GM18526 (cell line): ENCODE data around the gene WNT5B.

ENCODE experiments used
- POLR2A ChIP-seq: IDR thresholded peaks from 3 replicates; pipeline ENCODE4 v1.6.1; 2011; ENCODE audit not compliant: insufficient read length; ENCODE audit errors: extremely low read depth

The WNT5B gene

DNA sequence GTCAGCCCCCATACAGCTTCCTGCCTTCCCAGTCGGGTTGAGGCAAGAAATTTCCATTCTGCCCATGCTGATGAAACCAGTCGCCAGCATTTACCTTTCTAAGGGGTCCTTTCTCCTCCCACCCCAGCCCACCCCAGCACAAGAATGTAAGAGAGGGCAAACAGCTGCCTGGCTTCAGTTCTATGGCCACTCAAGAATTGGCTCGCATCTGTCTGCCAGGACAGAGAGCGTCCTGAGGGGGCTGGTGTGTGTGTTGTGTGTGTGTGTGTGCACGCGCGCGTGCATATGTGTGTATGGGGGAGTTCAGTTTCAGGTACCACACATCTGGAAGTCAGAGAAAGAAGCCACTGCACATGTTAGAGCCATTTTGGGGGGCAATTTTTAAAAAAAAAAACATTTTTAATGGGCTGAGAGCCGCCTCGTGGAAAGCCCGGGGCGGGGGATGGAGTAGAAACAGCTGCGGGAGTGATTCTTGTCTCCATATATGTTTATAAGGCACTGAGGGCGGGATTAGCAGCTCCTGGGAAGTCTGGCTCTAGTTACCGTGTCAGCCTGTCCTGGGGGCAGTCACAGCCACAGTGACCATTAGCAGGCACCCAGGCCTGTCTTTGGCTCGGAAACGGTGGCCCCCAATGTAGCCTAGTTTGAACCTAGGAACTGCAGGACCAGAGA lies at the start of gene WNT5B:
TSS of gene WNT5B (plus strand) at position 566 of the 672 bp plus-strand sequence. CDS start 2,124 bp downstream, outside the sequence.
- TF ChIP-seq POLR2A = no peak

- no peak for TF ChIP-seq POLR2A
Measured at GRCh38 chr12:1579651-1580435, 49.2 kb upstream of the WNT5B start.

DNA sequence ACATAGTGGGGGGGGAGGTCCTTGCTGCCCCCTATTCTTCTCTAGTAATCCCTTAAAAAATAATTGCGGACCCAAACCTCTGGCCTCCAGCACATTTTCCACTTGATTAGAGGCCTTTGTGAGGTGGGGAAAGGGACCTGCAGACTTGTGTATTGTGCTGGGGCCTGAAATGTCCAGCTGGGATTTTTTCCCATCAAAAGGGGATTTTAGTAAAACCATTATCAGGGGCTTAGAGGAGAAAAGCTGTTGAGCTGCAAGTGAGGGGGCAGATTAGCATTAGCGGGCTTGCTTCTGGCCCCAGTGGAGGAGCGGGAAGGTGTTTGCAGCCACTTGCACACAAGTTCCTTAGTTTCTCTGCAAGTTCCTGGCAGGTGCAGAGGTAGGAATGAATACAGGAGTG lies 48.5 kb upstream of the WNT5B start:
- no peak for TF ChIP-seq POLR2A

- TF ChIP-seq POLR2A = no peak
Measured at GRCh38 chr12:1581973-1582708, 46.9 kb upstream of the WNT5B start.

GRCh38 chr12:1582709-1583050 lies 46.4 kb upstream of the WNT5B start:
- no peak for TF ChIP-seq POLR2A

DNA sequence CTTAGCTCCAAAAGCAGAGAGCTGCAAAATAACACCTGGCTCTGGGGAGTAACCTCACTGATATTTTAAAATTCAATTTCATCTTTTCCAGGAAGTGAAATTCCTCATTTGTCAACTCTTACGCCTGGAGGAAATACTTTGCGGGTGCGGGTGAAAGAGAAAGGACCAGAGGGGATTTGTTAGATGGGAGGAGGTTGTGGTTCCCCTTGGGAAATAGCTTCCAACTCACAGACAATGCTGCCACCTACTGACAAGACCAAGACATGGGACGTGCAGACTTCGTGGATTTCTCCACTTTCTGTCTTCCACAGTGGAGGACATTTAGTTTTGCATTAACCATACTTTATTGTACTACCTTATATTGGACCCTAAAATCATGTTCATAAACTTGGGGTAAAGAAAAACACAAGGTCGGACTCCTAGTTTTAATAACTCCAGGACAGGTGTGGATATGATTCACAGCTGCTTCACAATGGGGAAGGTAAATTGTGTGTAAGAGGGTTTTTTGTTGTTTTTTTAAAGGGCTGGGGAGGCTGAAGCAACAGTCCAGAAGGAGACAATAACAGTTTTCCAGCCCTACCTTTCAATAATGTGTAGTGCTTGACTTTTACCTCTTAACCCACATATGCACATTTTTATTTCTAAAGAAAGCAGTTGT lies 45.5 kb upstream of the WNT5B start:
- no peak for TF ChIP-seq POLR2A

DNA sequence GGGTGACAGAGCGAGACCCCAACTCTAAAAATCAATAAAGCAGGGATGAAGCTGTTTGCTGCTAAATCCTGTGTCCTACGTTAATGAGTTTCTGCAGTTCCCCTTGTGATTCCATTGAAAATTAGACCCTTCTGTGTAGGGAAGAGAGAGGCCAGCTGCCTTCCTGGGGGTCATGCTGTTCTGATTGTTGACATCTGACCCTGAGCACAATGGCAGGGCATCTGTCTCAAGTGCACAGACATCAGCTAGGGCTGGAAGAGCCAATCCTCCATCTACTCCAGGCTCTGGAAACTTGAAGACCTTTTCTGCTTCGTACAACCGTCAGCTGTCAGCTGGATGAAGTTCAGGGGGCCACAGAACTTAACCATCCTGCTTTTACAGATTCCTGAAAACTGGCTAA lies 44.7 kb upstream of the WNT5B start:
- TF ChIP-seq POLR2A = no peak

DNA sequence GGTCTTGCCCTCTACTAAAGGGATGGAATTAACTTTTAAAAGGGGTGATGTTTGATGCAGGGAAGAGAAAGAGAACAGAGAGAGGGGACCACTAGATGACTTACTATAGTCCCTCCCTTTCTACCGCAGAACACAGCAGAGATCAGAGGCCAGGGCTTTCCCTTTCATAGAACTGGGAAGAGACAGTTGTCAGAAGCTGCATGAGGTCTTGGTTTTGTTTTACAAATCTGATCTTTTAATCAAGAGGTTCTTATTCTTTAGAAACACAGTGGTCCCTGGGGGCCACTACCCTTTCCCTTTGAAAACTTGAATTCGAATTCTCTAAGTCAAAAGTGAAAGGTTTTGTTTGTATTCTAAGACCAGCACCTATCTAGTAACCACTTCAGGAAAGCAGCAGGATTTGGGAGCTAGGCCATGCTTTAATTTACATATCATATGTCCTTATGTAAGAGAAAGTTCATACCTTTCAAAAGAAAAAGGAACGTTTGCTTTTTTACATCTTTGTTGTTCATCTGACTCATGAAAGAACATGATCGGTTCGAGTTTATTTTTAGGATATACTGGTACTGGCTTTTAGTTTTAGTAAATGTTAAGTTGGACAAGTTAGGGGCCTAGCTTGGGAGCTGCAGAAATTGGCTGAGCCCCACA lies 41.0 kb upstream of the WNT5B start:
- TF ChIP-seq POLR2A = no peak

DNA sequence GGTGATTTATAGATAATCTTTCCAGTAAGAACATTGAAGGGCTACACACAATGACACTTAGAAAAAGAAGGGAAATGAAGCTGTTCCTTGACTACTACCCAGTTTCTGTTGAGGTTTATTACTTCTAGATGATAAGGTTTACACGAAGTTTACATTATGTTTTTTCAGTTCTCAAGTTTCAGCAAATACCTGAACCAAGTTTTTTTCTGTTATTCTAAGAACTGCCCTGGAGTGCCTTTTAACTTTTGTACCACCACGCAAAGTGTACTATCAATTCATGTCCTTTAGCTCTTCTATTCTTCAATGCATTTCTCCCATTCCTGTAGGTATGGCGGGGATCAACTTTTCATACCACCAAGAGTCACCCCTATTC lies 40.5 kb upstream of the WNT5B start:
- TF ChIP-seq POLR2A = no peak

DNA sequence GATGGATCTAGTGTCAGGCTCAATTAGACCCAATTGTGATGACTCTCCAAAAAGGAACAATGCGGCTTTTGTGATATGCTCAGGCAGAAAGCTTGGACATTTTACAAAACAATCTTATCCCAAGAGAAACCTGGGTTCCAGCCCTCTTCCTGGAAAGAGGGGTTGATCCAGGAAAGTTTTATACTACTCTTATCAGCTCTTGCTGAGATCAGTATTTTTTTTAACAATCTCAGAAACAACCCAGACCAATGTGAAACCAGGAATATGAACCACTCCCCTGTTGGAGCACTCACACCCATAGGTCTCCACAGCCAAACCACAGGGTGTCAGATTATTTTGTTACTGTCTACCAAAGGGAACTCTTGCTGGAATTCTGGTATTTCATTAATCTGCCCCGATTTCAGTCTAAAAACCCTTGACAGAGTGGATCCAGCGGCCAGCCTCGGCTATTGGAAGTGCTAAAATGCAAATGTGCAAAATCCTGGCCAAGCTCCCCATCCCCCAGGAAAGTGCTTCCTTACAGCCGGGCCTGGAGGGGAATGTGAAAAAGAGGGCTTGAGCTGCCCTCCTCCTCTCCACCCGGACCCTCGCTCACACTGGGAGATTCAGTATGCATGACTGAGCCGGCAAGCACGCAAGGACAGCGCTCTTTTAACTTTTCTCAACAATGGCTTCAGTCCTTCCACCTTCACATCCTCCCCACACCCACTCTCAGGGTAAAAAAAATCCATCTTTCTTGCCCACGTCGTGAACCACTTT lies 38.6 kb upstream of the WNT5B start:
- TF ChIP-seq POLR2A = no peak

GRCh38 chr12:1591034-1591433 lies 38.0 kb upstream of the WNT5B start:
- no peak for TF ChIP-seq POLR2A

GRCh38 chr12:1591543-1591942 lies 37.5 kb upstream of the WNT5B start:
- no peak for TF ChIP-seq POLR2A

GRCh38 chr12:1592444-1593173 lies 36.4 kb upstream of the WNT5B start:
- no peak for TF ChIP-seq POLR2A
